ENCODE data around the gene NAAA.
"Not testable (repeated sequence)": the region's sequence is repeated elsewhere in the genome, so short reads cannot be mapped to it uniquely, and the experiment has no call there.

DNA sequence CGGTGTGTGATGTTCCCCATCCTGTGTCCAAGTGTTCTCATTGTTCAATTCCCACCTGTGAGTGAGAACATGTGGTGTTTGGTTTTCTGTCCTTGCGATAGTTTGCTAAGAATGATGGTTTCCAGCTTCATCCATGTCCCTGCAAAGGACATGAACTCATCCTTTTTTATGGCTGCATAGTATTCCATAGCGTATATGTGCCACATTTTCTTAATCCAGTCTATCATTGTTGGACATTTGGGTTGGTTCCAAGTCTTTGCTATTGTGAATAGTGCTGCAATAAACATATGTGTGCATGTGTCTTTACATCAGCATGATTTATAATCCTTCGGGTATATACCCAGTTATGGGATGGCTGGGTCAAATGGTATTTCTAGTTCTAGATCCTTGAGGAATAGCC, 21.3 kb upstream of the NAAA start:
- TF ChIP-seq, protein P1, sequence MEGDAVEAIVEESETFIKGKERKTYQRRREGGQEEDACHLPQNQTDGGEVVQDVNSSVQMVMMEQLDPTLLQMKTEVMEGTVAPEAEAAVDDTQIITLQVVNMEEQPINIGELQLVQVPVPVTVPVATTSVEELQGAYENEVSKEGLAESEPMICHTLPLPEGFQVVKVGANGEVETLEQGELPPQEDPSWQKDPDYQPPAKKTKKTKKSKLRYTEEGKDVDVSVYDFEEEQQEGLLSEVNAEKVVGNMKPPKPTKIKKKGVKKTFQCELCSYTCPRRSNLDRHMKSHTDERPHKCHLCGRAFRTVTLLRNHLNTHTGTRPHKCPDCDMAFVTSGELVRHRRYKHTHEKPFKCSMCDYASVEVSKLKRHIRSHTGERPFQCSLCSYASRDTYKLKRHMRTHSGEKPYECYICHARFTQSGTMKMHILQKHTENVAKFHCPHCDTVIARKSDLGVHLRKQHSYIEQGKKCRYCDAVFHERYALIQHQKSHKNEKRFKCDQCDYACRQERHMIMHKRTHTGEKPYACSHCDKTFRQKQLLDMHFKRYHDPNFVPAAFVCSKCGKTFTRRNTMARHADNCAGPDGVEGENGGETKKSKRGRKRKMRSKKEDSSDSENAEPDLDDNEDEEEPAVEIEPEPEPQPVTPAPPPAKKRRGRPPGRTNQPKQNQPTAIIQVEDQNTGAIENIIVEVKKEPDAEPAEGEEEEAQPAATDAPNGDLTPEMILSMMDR (IDR thresholded peaks at IDR 0.05; ENCODE audit: low read length) = not testable (repeated sequence)
- not testable (repeated sequence) for TF ChIP-seq EZH2 (optimal IDR thresholded peaks at IDR 0.05; ENCODE audit: low read depth, low read length)

Measured in MM.1S (cell line).